HG02623 (cell line): ENCODE results near the gene SH2D3A.
"Not testable (repeated sequence)": the region's sequence is repeated elsewhere in the genome, so short reads cannot be mapped to it uniquely, and the experiment has no call there.

Source experiments
- ATAC-seq: cut with Tn5 transposase; IDR thresholded peaks from one replicate; pipeline ENCODE4 v1.9.1; 2021; ENCODE audit warnings: moderate library complexity; ENCODE audit not compliant: unreplicated experiment

SH2D3A gene

GRCh38 chr19:6710273-6711077, 56.8 kb downstream of the SH2D3A start:
- no peak for ATAC-seq

GRCh38 chr19:6709549-6709948, 57.7 kb downstream of the SH2D3A start:
- no peak for ATAC-seq

GRCh38 chr19:6708913-6709312, 58.3 kb downstream of the SH2D3A start:
- ATAC-seq: not testable (repeated sequence)

GRCh38 chr19:6708346-6708745, 58.9 kb downstream of the SH2D3A start:
- no peak for ATAC-seq

- ATAC-seq: no peak
Measured at GRCh38 chr19:6707658-6708018, 59.6 kb downstream of the SH2D3A start.

- ATAC-seq: no peak
Measured at GRCh38 chr19:6707011-6707657, 60.1 kb downstream of the SH2D3A start.

- no peak for ATAC-seq
Measured at GRCh38 chr19:6706633-6706958, 60.6 kb downstream of the SH2D3A start.

GRCh38 chr19:6705931-6706632, 61.2 kb downstream of the SH2D3A start:
- ATAC-seq: no peak
